Activated CD8-positive, alpha-beta T cell treated with anti-CD3 and anti-CD28 coated beads, Interleukin-2, amount 10 ng/mL, durations not matched to agents 7 days and 5 days (primary cell): ENCODE data around the gene SLC35A5. TPM values are rescaled to one million over a fixed set of nuclear protein-coding genes. Genes with fewer than 3 reads are reported as not detected.
"Not testable (repeated sequence)": the region's sequence is repeated elsewhere in the genome, so short reads cannot be mapped to it uniquely, and the experiment has no call there.

ENCODE experiments used
- ATAC-seq: fragments of 150-1000 bp; cut with Tn5 transposase; one replicate; pipeline ENCODE4 v1.10.0; 2021; ENCODE audit warnings: moderate library complexity
- CTCF ChIA-PET: fragments of 350-600 bp; sonication (Branson Sonifier 250); formaldehyde crosslinking; loops from one replicate; lab custom pipeline; 2021; ENCODE audit warnings: antibody characterized with exemption; lab: Charles Lee
- POLR2A ChIA-PET: fragments of 350-600 bp; sonication (Branson Sonifier 250); formaldehyde crosslinking; loops from one replicate; lab custom pipeline; 2021; ENCODE audit warnings: antibody characterized with exemption; lab: Charles Lee
- DNase-seq: peaks from one replicate; pipeline ENCODE4 v3.0.0-alpha.2; 2020
- H3K27ac Mint-ChIP-seq: one replicate; pipeline ENCODE4 v1.8.0; 2021; ENCODE audit warnings: mild to moderate bottlenecking, mixed read lengths
- H3K27me3 Mint-ChIP-seq: one replicate; pipeline ENCODE4 v1.8.0; 2021; ENCODE audit warnings: low read depth, mixed read lengths
- H3K36me3 Mint-ChIP-seq: one replicate; pipeline ENCODE4 v1.8.0; 2021; ENCODE audit warnings: low read depth, mixed read lengths
- H3K4me1 Mint-ChIP-seq: one replicate; pipeline ENCODE4 v1.8.0; 2021; ENCODE audit warnings: low read depth, mixed read lengths
- H3K4me3 Mint-ChIP-seq: one replicate; pipeline ENCODE4 v1.8.0; 2021; ENCODE audit warnings: mild to moderate bottlenecking, mixed read lengths
- H3K9me3 Mint-ChIP-seq: one replicate; pipeline ENCODE4 v1.8.0; 2022; ENCODE audit warnings: mixed read lengths; ENCODE audit not compliant: insufficient read depth
- total RNA-seq, 2 experiments: library from RNA; stranded (reverse); gene quantifications; one replicate each; pipeline ENCODE4 v1.2.3, GENCODE V29; 2021

Gene SLC35A5
- total RNA-seq, 2 experiments from 2014 or later, result 20.5 to 21.0 TPM

GRCh38 chr3:112550859-112551258 is 11.0 kb upstream of the SLC35A5 start:
- ATAC-seq (no peak), DNase-seq (no peak)
- Mint-ChIP-seq H3K27ac (no peak overlapping the region), H3K27me3 (no peaks in the 10 kb centered on the region), H3K4me3 (no peak overlapping the region), H3K36me3 (peaks cover 44% of the 10 kb centered on the region), H3K4me1 (peaks cover 16% of the 10 kb centered on the region), H3K9me3 (no peaks in the 10 kb centered on the region)
- ChIA-PET POLR2A (no interaction called here), CTCF (interaction anchor here (1.1 kb wide), 1 partner anchor 11 kb away, joined by 3 read pairs; the partner anchor contains the start of genes ATG3 and SLC35A5)

GRCh38 chr3:112555535-112556170 is 6.2 kb upstream of the SLC35A5 start:
- no peaks in the 10 kb centered on the region for H3K27me3 Mint-ChIP-seq
- H3K4me3 Mint-ChIP-seq, result no peak overlapping the region
- H3K36me3 Mint-ChIP-seq, result peaks cover 42% of the 10 kb centered on the region
- peak overlapping the region; percentile 3 for H3K27ac Mint-ChIP-seq
- peaks cover 39% of the 10 kb centered on the region for H3K4me1 Mint-ChIP-seq
- ATAC-seq, result no peak
- ChIA-PET POLR2A (no interaction called here), CTCF (interaction anchor here (0.9 kb wide), 2 partner anchors 11 to 12 kb away, joined by 3 to 4 read pairs; no protein-coding TSS in a partner anchor)
- no peak for DNase-seq
- H3K9me3 Mint-ChIP-seq, result no peaks in the 10 kb centered on the region

- no peak for ATAC-seq
- peaks cover 42% of the 10 kb centered on the region for H3K4me1 Mint-ChIP-seq
- ChIA-PET CTCF (interaction anchor here (1.0 kb wide), 1 partner anchor 231 kb away, joined by 4 read pairs; no protein-coding TSS in a partner anchor), POLR2A (interaction anchor here (0.6 kb wide), 1 partner anchor 18 kb away, joined by 3 read pairs; no protein-coding TSS in a partner anchor)
- no peak overlapping the region for H3K27ac Mint-ChIP-seq
- no peak overlapping the region for H3K4me3 Mint-ChIP-seq
- H3K9me3 Mint-ChIP-seq, result no peaks in the 10 kb centered on the region
- H3K27me3 Mint-ChIP-seq, result no peaks in the 10 kb centered on the region
- no peak for DNase-seq
- peaks cover 36% of the 10 kb centered on the region for H3K36me3 Mint-ChIP-seq
Observed at GRCh38 chr3:112557976-112558375, 3.9 kb upstream of the SLC35A5 start.

- no peaks in the 10 kb centered on the region for H3K27me3 Mint-ChIP-seq
- no peaks in the 10 kb centered on the region for H3K9me3 Mint-ChIP-seq
- CTCF ChIA-PET, result interaction anchor here (0.8 to 1.0 kb wide), 3 partner anchors 227 to 267 kb away, joined by 3 read pairs; partner anchors contain the start of genes CD200 and SLC9C1
- DNase-seq, result no peak
- H3K4me3 Mint-ChIP-seq, result peak overlapping the region; percentile 94
- POLR2A ChIA-PET, result interaction anchor here (0.8 kb wide), 1 partner anchor 257 kb away, joined by 3 read pairs; no protein-coding TSS in a partner anchor
- peaks cover 30% of the 10 kb centered on the region for H3K36me3 Mint-ChIP-seq
- no peak for ATAC-seq
- peaks cover 37% of the 10 kb centered on the region for H3K4me1 Mint-ChIP-seq
- H3K27ac Mint-ChIP-seq, result peak overlapping the region; percentile 97
Observed at GRCh38 chr3:112560307-112560706, 1.5 kb upstream of the SLC35A5 start.

GRCh38 chr3:112560721-112561483 is 943 bp upstream of the SLC35A5 start:
- peak; percentile 87 for DNase-seq
- CTCF ChIA-PET, result interaction anchor here (0.8 to 1.0 kb wide), 5 partner anchors 40 to 449 kb away, joined by 3 read pairs; partner anchors contain the start of genes CD200 and SLC9C1
- H3K36me3 Mint-ChIP-seq, result peaks cover 29% of the 10 kb centered on the region
- peak; percentile 37 for ATAC-seq
- H3K4me3 Mint-ChIP-seq, result peak overlapping the region; percentile 94
- POLR2A ChIA-PET, result interaction anchor here (0.7 to 1.9 kb wide), 7 partner anchors 9 to 257 kb away, joined by 3 to 6 read pairs (median 3); no protein-coding TSS in a partner anchor
- H3K27ac Mint-ChIP-seq, result peak overlapping the region; percentile 97
- H3K27me3 Mint-ChIP-seq, result no peaks in the 10 kb centered on the region
- H3K4me1 Mint-ChIP-seq, result peaks cover 31% of the 10 kb centered on the region
- no peaks in the 10 kb centered on the region for H3K9me3 Mint-ChIP-seq

- H3K4me1 Mint-ChIP-seq, result peaks cover 29% of the 10 kb centered on the region
- H3K4me3 Mint-ChIP-seq, result peak overlapping the region; percentile 94
- peak overlapping the region; percentile 97 for H3K27ac Mint-ChIP-seq
- ChIA-PET POLR2A (interaction anchor here (0.7 to 1.9 kb wide), 9 partner anchors 9 to 458 kb away, joined by 3 to 6 read pairs (median 3); partner anchors contain the start of gene CD200), CTCF (interaction anchor here (0.9 to 1.0 kb wide), 2 partner anchors 40 to 450 kb away, joined by 3 read pairs; no protein-coding TSS in a partner anchor)
- peaks cover 29% of the 10 kb centered on the region for H3K36me3 Mint-ChIP-seq
- ATAC-seq (peak; percentile 64), DNase-seq (no peak)
- H3K9me3 Mint-ChIP-seq, result no peaks in the 10 kb centered on the region
- H3K27me3 Mint-ChIP-seq, result no peaks in the 10 kb centered on the region
Observed at GRCh38 chr3:112561484-112561733, 436 bp upstream of the SLC35A5 start.

- H3K9me3 Mint-ChIP-seq, ATAC-seq, POLR2A ChIA-PET, DNase-seq, H3K27ac Mint-ChIP-seq, H3K27me3 Mint-ChIP-seq, H3K4me3 Mint-ChIP-seq, CTCF ChIA-PET: not testable (repeated sequence)
- H3K36me3 Mint-ChIP-seq, result peaks cover 24% of the 10 kb centered on the region
- H3K4me1 Mint-ChIP-seq, result peaks cover 22% of the 10 kb centered on the region
Observed at GRCh38 chr3:112564247-112564939, 2.5 kb downstream of the SLC35A5 start.

GRCh38 chr3:112564940-112565305 is 3.1 kb downstream of the SLC35A5 start:
- ChIA-PET CTCF (interaction anchor here (5.0 kb wide), 1 partner anchor 17 kb away, joined by 24 read pairs; no protein-coding TSS in a partner anchor), POLR2A (no interaction called here)
- H3K27ac Mint-ChIP-seq, result no peak overlapping the region
- DNase-seq, result no peak
- H3K9me3 Mint-ChIP-seq, result no peaks in the 10 kb centered on the region
- no peak for ATAC-seq
- H3K36me3 Mint-ChIP-seq, result peaks cover 27% of the 10 kb centered on the region
- H3K27me3 Mint-ChIP-seq, result no peaks in the 10 kb centered on the region
- H3K4me1 Mint-ChIP-seq, result peaks cover 18% of the 10 kb centered on the region
- no peak overlapping the region for H3K4me3 Mint-ChIP-seq

GRCh38 chr3:112568642-112569041 is 6.8 kb downstream of the SLC35A5 start:
- DNase-seq (no peak), ATAC-seq (no peak)
- no peaks in the 10 kb centered on the region for H3K9me3 Mint-ChIP-seq
- H3K4me3 Mint-ChIP-seq, result no peak overlapping the region
- H3K4me1 Mint-ChIP-seq, result peaks cover 4% of the 10 kb centered on the region
- H3K27me3 Mint-ChIP-seq, result no peaks in the 10 kb centered on the region
- H3K36me3 Mint-ChIP-seq, result peaks cover 41% of the 10 kb centered on the region
- POLR2A ChIA-PET, result no interaction called here
- CTCF ChIA-PET, result interaction anchor here (0.7 to 5.0 kb wide), 5 partner anchors 10 to 457 kb away, joined by 3 to 24 read pairs (median 5); partner anchors contain the start of gene SLC9C1
- no peak overlapping the region for H3K27ac Mint-ChIP-seq

GRCh38 chr3:112569265-112569664 is 7.4 kb downstream of the SLC35A5 start:
- POLR2A ChIA-PET, result interaction anchor here (0.6 kb wide), 1 partner anchor 465 kb away, joined by 3 read pairs; no protein-coding TSS in a partner anchor
- CTCF ChIA-PET, result interaction anchor here (0.7 to 5.0 kb wide), 5 partner anchors 9 to 458 kb away, joined by 3 to 24 read pairs (median 5); partner anchors contain the start of gene SLC9C1

GRCh38 chr3:112572701-112573100 is 10.9 kb downstream of the SLC35A5 start:
- Mint-ChIP-seq H3K36me3 (peaks cover 36% of the 10 kb centered on the region), H3K27me3 (no peaks in the 10 kb centered on the region), H3K27ac (no peak overlapping the region), H3K9me3 (no peaks in the 10 kb centered on the region), H3K4me3 (no peak overlapping the region), H3K4me1 (peaks cover 4% of the 10 kb centered on the region)
- POLR2A ChIA-PET, result no interaction called here
- CTCF ChIA-PET, result interaction anchor here (0.6 to 1.0 kb wide), 2 partner anchors 9 to 279 kb away, joined by 3 read pairs; no protein-coding TSS in a partner anchor
- ATAC-seq, result no peak
- no peak for DNase-seq

More at GRCh38 chr3:112569265-112569664, 7.4 kb downstream of the SLC35A5 start:
- peaks cover 4% of the 10 kb centered on the region for H3K4me1 Mint-ChIP-seq
- H3K4me3 Mint-ChIP-seq, result no peak overlapping the region
- no peak overlapping the region for H3K27ac Mint-ChIP-seq
- no peaks in the 10 kb centered on the region for H3K9me3 Mint-ChIP-seq
- H3K36me3 Mint-ChIP-seq, result peaks cover 44% of the 10 kb centered on the region
- H3K27me3 Mint-ChIP-seq, result no peaks in the 10 kb centered on the region
- no peak for DNase-seq
- no peak for ATAC-seq
